Measurements from ENCODE around the gene BAD.

The BAD gene

GRCh38 chr11:64275031-64275800, 9.2 kb downstream of the BAD start:
- Mint-ChIP-seq H3K9me3 (no peaks in the 10 kb centered on the region), H3K27ac (peak overlapping the region; percentile 22)

GRCh38 chr11:64269540-64270220, 14.8 kb downstream of the BAD start:
- peak overlapping the region; percentile 97 for H3K4me3 Mint-ChIP-seq
- no peaks in the 10 kb centered on the region for H3K36me3 Mint-ChIP-seq (ENCODE audit: low read depth)
- peaks cover 34% of the 10 kb centered on the region for H3K4me1 Mint-ChIP-seq
- H3K27me3 Mint-ChIP-seq (ENCODE audit: low read depth, poor library complexity), result no peaks in the 10 kb centered on the region
- H3K9me3 Mint-ChIP-seq, result no peaks in the 10 kb centered on the region
- no peak for TF ChIP-seq CTCF (IDR thresholded peaks at IDR 0.05)
- peak; percentile 97 for DNase-seq
- H3K27ac Mint-ChIP-seq, result peak overlapping the region; percentile 100

More at GRCh38 chr11:64275031-64275800, 9.2 kb downstream of the BAD start:
- no peaks in the 10 kb centered on the region for H3K36me3 Mint-ChIP-seq (ENCODE audit: low read depth)
- no peak for DNase-seq
- H3K4me1 Mint-ChIP-seq, result peaks cover 16% of the 10 kb centered on the region
- no peak overlapping the region for H3K4me3 Mint-ChIP-seq
- no peaks in the 10 kb centered on the region for H3K27me3 Mint-ChIP-seq (ENCODE audit: low read depth, poor library complexity)
- no peak for TF ChIP-seq CTCF (IDR thresholded peaks at IDR 0.05)

- Mint-ChIP-seq H3K9me3 (no peaks in the 10 kb centered on the region), H3K4me3 (peak overlapping the region; percentile 97), H3K4me1 (peaks cover 40% of the 10 kb centered on the region), H3K27me3 (ENCODE audit: low read depth, poor library complexity) (no peaks in the 10 kb centered on the region), H3K36me3 (ENCODE audit: low read depth) (no peaks in the 10 kb centered on the region), H3K27ac (peak overlapping the region; percentile 98)
- no peak for TF ChIP-seq CTCF (IDR thresholded peaks at IDR 0.05)
- DNase-seq, result peak; percentile 46
These were observed 15.4 kb downstream of the BAD start for GRCh38 chr11:64268893-64269539.

GRCh38 chr11:64268025-64268892, 16.2 kb downstream of the BAD start:
- DNase-seq, result no peak
- TF ChIP-seq CTCF (IDR thresholded peaks at IDR 0.05), result no peak
- Mint-ChIP-seq H3K27me3 (ENCODE audit: low read depth, poor library complexity) (no peaks in the 10 kb centered on the region), H3K4me1 (peaks cover 47% of the 10 kb centered on the region), H3K4me3 (peak overlapping the region; percentile 97), H3K27ac (peak overlapping the region; percentile 98), H3K9me3 (no peaks in the 10 kb centered on the region), H3K36me3 (ENCODE audit: low read depth) (peaks cover under 1% of the 10 kb centered on the region)

GRCh38 chr11:64267207-64267945, 17.1 kb downstream of the BAD start:
- no peak for DNase-seq
- Mint-ChIP-seq H3K4me1 (peaks cover 50% of the 10 kb centered on the region), H3K27ac (peak overlapping the region; percentile 68), H3K27me3 (ENCODE audit: low read depth, poor library complexity) (no peaks in the 10 kb centered on the region), H3K4me3 (no peak overlapping the region), H3K36me3 (ENCODE audit: low read depth) (peaks cover 5% of the 10 kb centered on the region), H3K9me3 (no peaks in the 10 kb centered on the region)
- TF ChIP-seq CTCF (IDR thresholded peaks at IDR 0.05), result no peak

Data from nephron progenitor cell (in vitro differentiated cells).